PC-9 (cell line): ENCODE results near the gene ALDH1A3. TPM values are rescaled to one million over a fixed set of nuclear protein-coding genes. Genes with fewer than 3 reads are reported as not detected.

Source experiments
- BruUV-seq: library from RNA; stranded (reverse); fragments of 400-500 nt; replicated peaks from 2 replicates; lab custom pipeline; 2021; lab: Mats Ljungman, UMichigan
- CTCF ChIA-PET: fragments of 300-600 bp; sonication (Branson Sonifier 250); formaldehyde crosslinking; loops from one replicate; lab custom pipeline; 2022; ENCODE audit warnings: antibody characterized with exemption; lab: Charles Lee
- POLR2A ChIA-PET: fragments of 300-600 bp; sonication (Branson Sonifier 250); formaldehyde crosslinking; loops from one replicate; lab custom pipeline; 2022; ENCODE audit warnings: antibody characterized with exemption; ENCODE audit not compliant: unreplicated experiment; lab: Charles Lee
- DNase-seq, 2 experiments: peaks; one replicate each; pipeline versions ENCODE4 v3.0.0 to v3.0.0-alpha.2; 2015 to 2022; ENCODE audit warnings: mixed read lengths in 1 of 2
- H2AFZ ChIP-seq: fragments of 200-600 bp; sonication (generic); 2 replicates; pipeline ENCODE4 v1.8.1; 2017; ENCODE audit warnings: antibody characterized with exemption
- H3F3A ChIP-seq: fragments of 200-600 bp; sonication (generic); 2 replicates; pipeline ENCODE4 v1.8.1; 2017; ENCODE audit warnings: antibody characterized with exemption, mild to moderate bottlenecking, low read depth; ENCODE audit not compliant: insufficient read depth
- H3K27ac ChIP-seq: fragments of 200-600 bp; sonication (generic); 2 replicates; pipeline ENCODE4 v1.6.1; 2016; ENCODE audit warnings: mixed run types
- H3K27me3 ChIP-seq: fragments of 200-600 bp; sonication (generic); 2 replicates; pipeline ENCODE4 v1.6.1; 2016; ENCODE audit warnings: low read depth, mixed run types; ENCODE audit not compliant: insufficient read depth
- H3K36me3 ChIP-seq: fragments of 200-600 bp; sonication (generic); 2 replicates; pipeline ENCODE4 v1.6.1; 2016; ENCODE audit warnings: low read depth, mixed run types
- H3K4me1 ChIP-seq: fragments of 200-600 bp; sonication (generic); replicated peaks from 2 replicates; pipeline ENCODE4 v1.6.1; 2016; ENCODE audit warnings: mixed run types; ENCODE audit not compliant: insufficient read depth
- H3K4me2 ChIP-seq: fragments of 200-600 bp; sonication (generic); 2 replicates; pipeline ENCODE4 v1.6.1; 2017; ENCODE audit warnings: mixed run types
- H3K4me3 ChIP-seq: fragments of 200-600 bp; sonication (generic); 2 replicates; pipeline ENCODE4 v1.6.1; 2016; ENCODE audit warnings: mixed run types
- H3K79me2 ChIP-seq: fragments of 200-600 bp; sonication (generic); 2 replicates; pipeline ENCODE4 v1.6.1; 2017; ENCODE audit warnings: low read depth, mixed run types
- H3K9me2 ChIP-seq: fragments of 200-600 bp; sonication (generic); 2 replicates; pipeline ENCODE4 v1.8.1; 2017; ENCODE audit warnings: mild to moderate bottlenecking; ENCODE audit not compliant: insufficient read depth
- H3K9me3 ChIP-seq: fragments of 200-600 bp; sonication (generic); 2 replicates; pipeline ENCODE4 v1.8.1; 2016; ENCODE audit warnings: low read depth; ENCODE audit not compliant: insufficient read depth
- H4K20me1 ChIP-seq: fragments of 200-600 bp; sonication (generic); 2 replicates; pipeline ENCODE4 v1.8.1; 2017; ENCODE audit not compliant: insufficient read depth
- CTCF ChIP-seq: fragments of 200-600 bp; sonication (generic); conservative IDR thresholded peaks from 2 replicates; pipeline ENCODE4 v1.6.1; 2017; ENCODE audit warnings: mixed run types, antibody characterized with exemption, mild to moderate bottlenecking, moderate library complexity
- EZH2 ChIP-seq: fragments of 200-600 bp; sonication (generic); IDR thresholded peaks from 2 replicates; pipeline ENCODE4 v1.8.0; 2017; ENCODE audit warnings: antibody characterized with exemption, low read depth
- intact Hi-C: fragments of 100-400 bp; cut with micrococcal nuclease; formaldehyde crosslinking; loops from one replicate; pipeline ENCODE4 v1.10.0; 2022; ENCODE audit not compliant: unreplicated experiment
- total RNA-seq: library from RNA; stranded (reverse); gene quantifications from 2 replicates; pipeline ENCODE4 v1.2.3, GENCODE V29; 2021

Gene ALDH1A3
- total RNA-seq, 1 experiment from 2014 or later: 469 TPM

- no TSS peak for BruUV-seq
- no peak for TF ChIP-seq CTCF
- TF ChIP-seq EZH2: no peak
- POLR2A ChIA-PET: no interaction called here
Observed at GRCh38 chr15:100844167-100844566, 35.5 kb upstream of the ALDH1A3 start.

GRCh38 chr15:100844778-100845177 lies 34.9 kb upstream of the ALDH1A3 start:
- H4K20me1 ChIP-seq: no peaks in the 10 kb centered on the region
- ChIA-PET CTCF (no interaction called here), POLR2A (no interaction called here)
- TF ChIP-seq EZH2 (no peak), CTCF (no peak)
- no TSS peak for BruUV-seq
- DNase-seq: no peak
- 0 out of 2 replicates have a peak, but pooled peaks cover 7% of the 10 kb centered on the region for H3K9me3 ChIP-seq
- H3K4me3 ChIP-seq: no peak overlapping the region
- no peaks in the 10 kb centered on the region for H3K36me3 ChIP-seq
- H3K9me2 ChIP-seq: no peaks in the 10 kb centered on the region
- peaks cover 36% of the 10 kb centered on the region for H3F3A ChIP-seq
- H3K79me2 ChIP-seq: peaks cover 11% of the 10 kb centered on the region
- H3K4me1 ChIP-seq: peaks cover 34% of the 10 kb centered on the region
- no peak overlapping the region for H2AFZ ChIP-seq
- H3K4me2 ChIP-seq: no peak overlapping the region
- H3K27ac ChIP-seq: no peak overlapping the region
- intact Hi-C loops: no loop called here
- H3K27me3 ChIP-seq: no peaks in the 10 kb centered on the region

More at GRCh38 chr15:100844167-100844566, 35.5 kb upstream of the ALDH1A3 start:
- H3K4me1 ChIP-seq: peaks cover 34% of the 10 kb centered on the region
- no peaks in the 10 kb centered on the region for H3K27me3 ChIP-seq
- H3K27ac ChIP-seq: no peak overlapping the region
- H3F3A ChIP-seq: peaks cover 30% of the 10 kb centered on the region
- no peak overlapping the region for H3K4me2 ChIP-seq
- 0 out of 2 replicates have a peak, but pooled peaks cover 7% of the 10 kb centered on the region for H3K9me3 ChIP-seq
- no peak overlapping the region for H3K4me3 ChIP-seq
- H3K9me2 ChIP-seq: no peaks in the 10 kb centered on the region
- H3K79me2 ChIP-seq: peaks cover 10% of the 10 kb centered on the region; the same call in 1 of the 2 replicates
- no peaks in the 10 kb centered on the region for H4K20me1 ChIP-seq
- H3K36me3 ChIP-seq: no peaks in the 10 kb centered on the region
- no peak for DNase-seq
- H2AFZ ChIP-seq: no peak overlapping the region
- CTCF ChIA-PET: no interaction called here
- intact Hi-C loops: no loop called here

- H3K4me2 ChIP-seq: no peak overlapping the region
- H3F3A ChIP-seq: peaks cover 56% of the 10 kb centered on the region
- no peak overlapping the region for H2AFZ ChIP-seq
- CTCF ChIA-PET: no interaction called here
- no peak overlapping the region for H3K4me3 ChIP-seq
- no peaks in the 10 kb centered on the region for H3K9me2 ChIP-seq
- H3K36me3 ChIP-seq: peaks cover 14% of the 10 kb centered on the region
- DNase-seq: peak in 1 of 2 experiments; percentile 40
- peak overlapping the region; percentile 99; the same call in 1 of the 2 replicates for H3K27ac ChIP-seq
- no peaks in the 10 kb centered on the region for H4K20me1 ChIP-seq
- H3K9me3 ChIP-seq: 0 out of 2 replicates have a peak, but pooled peaks cover 1% of the 10 kb centered on the region
- H3K79me2 ChIP-seq: peaks cover 33% of the 10 kb centered on the region
- intact Hi-C loops: no loop called here
- BruUV-seq: no TSS peak
- TF ChIP-seq EZH2 (no peak), CTCF (no peak)
- H3K27me3 ChIP-seq: no peaks in the 10 kb centered on the region
- POLR2A ChIA-PET: interaction anchor here (0.8 kb wide), 1 partner anchor 114 kb away, joined by 7 read pairs; no protein-coding TSS in a partner anchor
- H3K4me1 ChIP-seq: peaks cover 38% of the 10 kb centered on the region
Observed at GRCh38 chr15:100847194-100847593, 32.4 kb upstream of the ALDH1A3 start.
